Measurements from ENCODE around the gene DMPK.
"Not testable (repeated sequence)": the region's sequence is repeated elsewhere in the genome, so short reads cannot be mapped to it uniquely, and the experiment has no call there.

The DMPK gene

GRCh38 chr19:45814851-45815480, 32.7 kb upstream of the DMPK start, which contains the start of gene RSPH6A:
TSS of gene RSPH6A (minus strand) at chr19:45815308. CDS start at chr19:45815176, 132 bp downstream.
- no peak for DNase-seq

DNA sequence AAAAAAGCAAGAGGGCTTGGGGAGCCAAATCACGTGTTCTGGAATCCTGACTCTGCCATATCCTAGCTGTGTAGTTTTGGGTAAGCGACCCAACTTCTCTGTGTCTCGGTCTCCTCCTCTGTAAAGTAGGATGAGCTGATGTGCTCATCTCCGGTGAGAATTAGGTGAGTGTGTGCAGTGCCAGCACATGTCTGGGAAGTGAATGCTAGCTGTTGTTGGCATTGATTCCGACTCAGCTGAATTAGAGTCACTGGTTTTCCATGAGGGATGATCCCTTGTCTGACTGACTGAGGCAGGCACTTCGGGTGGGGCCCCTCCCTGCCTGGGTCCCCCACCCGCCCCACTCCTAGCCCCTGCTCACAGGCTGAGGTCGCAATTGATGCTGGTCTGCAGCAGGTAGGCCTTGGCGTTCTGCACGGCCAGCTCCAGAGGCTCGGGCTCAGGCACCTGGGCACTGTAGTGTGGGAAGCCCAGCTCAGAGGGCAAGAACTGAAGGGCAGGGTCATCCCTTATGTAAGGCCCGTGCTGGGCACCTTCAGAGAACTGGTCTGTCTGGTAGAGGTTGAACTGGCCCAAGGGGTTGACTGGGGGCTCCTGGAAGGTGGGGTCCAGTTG, 32.0 kb upstream of the DMPK start:
- no peak for DNase-seq

DNA sequence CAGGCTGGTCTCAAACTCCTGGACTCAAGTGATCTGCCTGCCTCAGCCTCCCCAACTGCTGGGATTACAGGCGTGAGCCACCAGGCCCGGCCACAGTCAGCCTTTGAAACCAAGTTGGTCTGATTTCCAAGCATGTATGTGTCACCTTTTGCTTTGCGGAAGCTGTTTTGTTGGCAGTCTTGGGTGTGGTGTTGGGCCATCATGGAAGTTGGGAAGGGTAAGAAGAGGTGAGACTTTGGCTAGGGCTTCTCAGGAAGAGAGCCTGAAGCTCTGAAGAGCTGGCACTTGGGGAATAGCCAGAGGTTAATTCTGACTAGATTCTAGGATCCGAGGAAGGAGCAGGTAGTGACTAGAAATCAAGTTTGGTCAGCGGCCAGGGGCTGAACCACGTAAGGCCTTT, 30.0 kb upstream of the DMPK start:
- no peak for DNase-seq

DNA sequence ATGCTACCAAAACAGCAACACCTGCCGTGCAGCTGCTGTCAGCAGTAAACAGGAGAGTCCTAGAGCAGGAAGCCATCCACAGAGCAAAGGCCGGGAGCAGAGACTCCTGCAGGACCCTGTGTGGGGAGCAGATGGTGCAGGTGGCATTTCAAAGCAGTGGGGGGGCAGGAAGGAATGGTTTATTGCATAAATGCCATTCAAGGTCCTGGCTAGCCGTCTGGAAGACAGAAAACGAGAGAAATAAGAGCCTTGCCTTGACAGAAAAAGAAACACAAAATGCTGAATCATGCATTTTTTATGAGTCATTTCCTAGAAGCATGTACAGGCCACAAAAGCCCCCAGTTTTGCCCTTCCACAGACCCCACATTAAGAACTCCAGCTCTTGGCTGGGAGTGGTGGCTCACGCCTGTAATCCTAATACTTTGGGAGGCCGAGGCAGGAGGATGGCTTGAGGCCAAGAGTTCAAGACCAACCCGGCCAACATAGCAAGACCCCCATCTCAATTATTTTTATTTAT, 27.4 kb upstream of the DMPK start:
- DNase-seq = no peak

- no peak for DNase-seq
Measured at GRCh38 chr19:45805719-45806118, 23.4 kb upstream of the DMPK start.

DNA sequence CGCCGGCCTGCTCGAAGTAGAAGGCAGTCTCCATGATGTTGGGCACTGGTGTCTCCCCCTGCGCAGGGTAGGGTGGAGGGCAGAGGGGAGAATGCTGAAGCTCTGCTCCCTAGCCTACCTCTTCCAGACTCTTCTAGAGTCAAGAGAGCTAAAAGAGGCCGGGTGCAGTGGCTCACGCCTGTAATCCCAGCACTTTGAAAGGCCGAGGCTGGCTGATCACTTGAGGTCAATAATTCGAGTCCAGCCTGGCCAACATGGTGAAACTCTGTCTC, 22.6 kb upstream of the DMPK start:
- no peak for DNase-seq

- no peak for DNase-seq
Measured at GRCh38 chr19:45804140-45804958, 22.1 kb upstream of the DMPK start.

DNA sequence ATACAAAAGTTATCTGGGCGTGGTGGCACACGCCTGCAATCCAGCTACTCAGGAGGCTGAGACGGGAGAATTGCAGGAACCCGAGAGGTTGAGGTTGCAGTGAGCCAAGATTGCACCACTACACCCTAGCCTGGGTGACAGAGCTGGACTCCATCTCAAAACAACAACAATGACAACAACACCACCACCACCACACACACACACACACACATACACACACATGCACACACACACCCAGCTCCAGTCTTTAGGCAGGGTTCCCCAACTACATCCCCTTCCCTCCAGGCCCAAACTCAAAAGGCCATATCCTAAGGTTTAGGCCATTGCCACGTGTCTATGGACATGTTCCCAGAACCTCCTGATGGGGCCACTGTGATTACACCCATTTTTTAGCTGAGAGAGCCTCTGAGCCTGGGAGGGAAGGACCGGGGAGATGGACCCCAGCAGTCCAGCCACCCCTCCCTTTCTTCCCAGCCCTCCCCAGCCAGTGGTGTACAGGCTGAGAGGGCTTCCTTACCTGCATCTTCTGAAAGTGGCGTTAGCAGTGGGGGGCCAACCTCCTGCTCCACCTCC, 19.4 kb upstream of the DMPK start:
- no peak for DNase-seq

DNA sequence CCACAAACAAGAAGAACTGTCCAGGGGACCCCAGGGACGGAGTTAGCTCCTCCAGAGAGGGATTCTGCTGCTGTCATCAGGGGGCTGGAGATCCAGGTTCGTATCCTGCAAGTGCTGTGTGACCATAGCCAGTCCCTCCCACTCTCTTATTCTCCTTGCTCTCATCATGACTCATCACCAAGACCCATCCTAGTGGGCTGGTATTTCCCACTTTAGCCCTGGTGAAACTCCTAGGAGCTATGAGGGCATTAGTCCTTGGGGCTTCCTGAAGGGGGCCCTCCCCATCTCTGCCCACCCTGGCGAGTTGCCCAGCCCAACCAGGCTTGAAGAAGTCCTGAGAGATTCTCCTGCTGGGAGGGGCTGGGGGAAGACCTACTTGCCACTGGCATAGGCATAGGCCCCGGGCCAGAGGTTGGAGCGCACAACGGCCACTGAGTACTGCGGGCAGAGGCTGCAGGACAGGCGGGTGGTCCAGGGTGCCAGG, 17.8 kb upstream of the DMPK start:
- DNase-seq = no peak

DNA sequence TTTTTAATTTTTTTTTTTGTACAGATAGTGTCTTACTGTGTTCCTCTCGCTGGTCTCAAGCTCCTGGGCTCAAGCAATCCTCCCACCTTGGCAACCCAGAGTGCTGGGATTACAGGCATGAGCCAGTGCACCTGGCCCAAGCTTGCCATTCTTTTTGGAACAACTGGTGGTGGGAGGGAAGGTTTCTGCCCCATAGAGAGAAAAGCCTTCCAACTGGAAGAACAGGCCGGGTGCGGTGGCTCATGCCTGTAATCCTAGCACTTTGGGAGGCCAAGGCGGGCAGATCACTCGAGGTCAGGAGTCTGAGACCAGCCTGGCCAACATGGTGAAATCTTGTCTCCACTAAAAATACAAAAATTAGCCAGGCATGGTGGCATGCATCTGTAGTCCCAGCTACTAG, 17.3 kb upstream of the DMPK start:
- DNase-seq = not testable (repeated sequence)

GRCh38 chr19:45798995-45799517, 16.8 kb upstream of the DMPK start:
- DNase-seq = peak; percentile 54 to 63

DNA sequence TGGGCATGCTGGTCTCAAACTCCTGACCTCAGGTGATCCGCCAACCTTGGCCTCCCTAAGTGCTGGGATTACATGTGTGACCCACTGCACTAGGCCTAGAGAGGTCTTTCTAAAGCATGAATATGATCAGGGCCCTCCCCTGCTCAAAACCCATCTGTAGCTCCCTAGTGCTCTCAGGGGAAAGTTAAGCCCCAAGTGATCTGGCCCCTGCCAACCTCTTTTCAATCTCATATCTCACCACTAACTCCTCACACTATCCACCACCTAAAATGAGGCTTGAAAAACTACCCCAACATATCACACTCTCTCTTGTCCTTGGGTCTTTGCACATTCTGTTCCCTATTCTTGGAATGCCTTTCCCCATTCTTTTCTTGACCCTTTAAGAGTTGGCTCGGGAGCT, 12.3 kb upstream of the DMPK start:
- no peak for DNase-seq

DNA sequence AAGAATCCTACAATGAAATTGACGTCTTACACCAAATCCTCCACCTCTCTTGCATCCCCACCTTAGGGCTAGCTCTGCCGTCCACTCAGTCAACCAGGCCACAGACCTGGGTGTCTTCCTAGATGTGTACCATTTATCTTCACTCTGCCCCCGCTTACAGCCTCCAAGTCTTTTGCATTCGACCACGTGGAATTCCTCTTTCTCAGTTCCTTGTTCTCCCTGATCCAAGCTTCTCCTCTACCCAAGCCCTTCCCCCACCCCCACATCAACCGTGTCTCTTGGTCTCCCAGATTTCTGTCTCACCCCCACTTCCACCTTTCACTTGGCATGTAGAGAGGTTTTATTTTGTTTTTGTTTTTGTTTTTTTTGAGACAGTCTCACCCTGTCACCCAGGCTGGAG, 11.6 kb upstream of the DMPK start:
- no peak for DNase-seq

GRCh38 chr19:45793178-45793564, 10.9 kb upstream of the DMPK start:
- no peak for DNase-seq

GRCh38 chr19:45792470-45793177, 10.3 kb upstream of the DMPK start, which contains the start of gene DMWD:
TSS of gene DMWD (minus strand) at chr19:45792845. CDS start at chr19:45792756, 89 bp downstream.
- DNase-seq = peak; percentile 100

- no peak for DNase-seq
Measured at GRCh38 chr19:45791744-45792469, 9.6 kb upstream of the DMPK start.

DNA sequence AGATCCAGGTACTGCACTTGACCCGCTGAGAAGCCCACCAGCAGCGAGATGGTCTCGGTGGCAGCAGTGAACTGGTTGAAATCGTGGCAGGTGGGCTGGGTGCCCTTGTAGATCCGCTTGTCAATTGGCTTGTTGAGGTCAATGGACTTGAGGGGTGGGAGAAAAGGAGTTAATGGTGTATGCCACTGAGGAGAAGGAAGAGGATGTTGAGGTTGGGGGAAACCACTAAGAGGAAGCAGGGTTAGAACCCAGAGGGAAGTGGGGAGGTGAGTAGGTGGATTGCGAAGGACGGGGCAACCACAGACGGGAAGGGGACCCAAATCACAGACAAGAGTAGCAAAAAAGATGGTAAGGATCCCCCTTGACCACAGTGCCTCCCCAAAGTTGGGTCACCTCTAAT, 8.7 kb upstream of the DMPK start:
- DNase-seq = no peak

DNA sequence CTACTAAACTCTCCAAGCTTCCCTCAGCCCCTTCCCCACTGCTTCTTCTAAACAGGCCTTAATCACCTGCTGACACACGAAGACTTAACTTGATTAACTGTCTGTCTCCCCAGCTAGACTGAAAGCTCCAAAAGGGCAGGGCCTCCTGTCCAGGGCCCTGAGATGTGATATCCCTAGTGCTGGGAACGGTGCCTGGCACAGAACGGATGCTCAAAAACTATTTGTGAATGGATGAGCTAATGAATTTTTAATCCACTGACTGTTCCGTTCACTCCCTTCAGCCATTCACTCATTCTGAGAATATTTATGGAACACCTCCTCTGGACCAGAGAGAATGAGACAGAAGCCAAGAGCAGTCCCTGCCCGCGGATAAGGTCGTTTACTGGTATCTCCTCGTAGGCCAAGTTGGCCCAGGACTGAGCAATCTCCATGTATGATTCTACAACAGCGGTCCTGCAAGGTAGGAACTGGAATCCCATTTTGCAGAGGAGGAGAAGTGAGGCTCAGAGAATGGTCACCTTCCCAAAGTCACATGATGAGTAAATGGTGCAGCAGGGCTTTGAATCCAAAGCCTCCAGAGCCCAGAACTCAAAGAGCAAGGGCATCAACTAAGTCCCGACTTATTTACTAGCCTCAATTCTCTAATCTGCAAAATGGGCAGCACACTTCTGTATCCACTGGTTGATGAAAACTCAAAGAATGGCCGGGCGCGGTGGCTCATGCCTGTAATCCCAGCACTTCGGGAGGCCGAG, 6.9 kb upstream of the DMPK start:
- DNase-seq = no peak

DNA sequence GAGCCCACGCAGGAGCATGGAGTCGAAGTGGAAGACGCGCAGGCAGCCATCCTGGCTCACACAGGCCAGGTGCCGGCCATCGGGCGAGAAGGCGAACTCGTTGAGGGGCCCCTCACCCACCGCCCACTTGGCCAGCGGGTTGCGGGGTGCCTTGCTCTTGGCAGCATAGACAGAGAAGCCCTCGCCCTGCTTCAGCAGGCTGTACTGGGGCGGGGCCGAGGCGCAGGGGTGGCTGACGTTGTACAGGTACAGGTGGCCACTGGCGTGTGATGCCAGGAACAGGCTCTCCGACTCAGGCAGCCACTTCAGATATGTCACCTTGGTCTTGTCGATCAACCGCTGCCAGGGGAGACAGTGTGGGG, 4.2 kb upstream of the DMPK start:
- DNase-seq = no peak

GRCh38 chr19:45785781-45786532, 3.7 kb upstream of the DMPK start:
- DNase-seq = no peak

Data from stimulated activated CD4-positive, alpha-beta T cell treated with anti-CD3 and anti-CD28 coated beads, Interleukin-2, amount 100 ng/mL, for 48 hours (primary cell).